Measurements from ENCODE around the gene CIB4.

DNA sequence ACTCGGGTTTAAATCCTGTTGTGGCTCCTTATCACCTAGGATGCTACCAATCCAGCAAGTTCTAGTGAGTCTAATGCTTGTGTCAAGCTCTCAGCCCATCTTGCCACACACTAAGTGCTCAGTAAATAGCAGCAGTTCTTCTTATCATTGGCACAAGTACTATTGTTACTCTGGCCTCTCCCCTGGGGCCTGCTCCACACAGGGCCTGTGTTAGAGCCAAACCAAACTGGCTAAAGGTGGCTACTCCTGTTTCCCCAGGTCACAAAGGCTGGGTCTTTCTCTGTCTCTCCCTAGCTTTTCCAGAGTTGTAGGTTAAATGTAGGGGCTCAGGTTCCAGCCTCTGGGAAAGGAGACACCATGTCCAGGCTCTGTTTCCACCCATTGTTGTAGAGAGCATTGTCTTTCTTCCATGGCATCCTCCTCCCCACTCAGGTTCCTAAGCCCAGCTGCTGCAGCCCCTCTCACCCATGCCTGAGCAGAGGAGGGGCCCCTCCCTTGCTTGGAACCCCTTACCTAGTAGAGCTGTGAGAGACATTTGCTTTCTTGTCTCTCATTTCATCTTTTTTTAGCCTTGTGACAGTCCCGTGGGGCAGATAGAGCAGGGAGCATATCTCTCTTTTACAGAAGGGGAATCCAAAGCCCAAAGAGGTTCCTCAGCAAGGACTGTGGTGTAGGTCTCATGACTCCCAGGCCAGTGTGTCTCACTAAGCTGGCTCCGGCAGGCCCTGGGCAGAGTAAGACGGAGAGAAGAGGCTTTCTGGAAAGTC lies 106.9 kb downstream of the CIB4 start:
- TF ChIP-seq POLR2A (IDR thresholded peaks at IDR 0.05; ENCODE audit: low read depth, low read length) (no peak), CEBPB (IDR thresholded peaks at IDR 0.05; ENCODE audit: low read depth, low read length) (no peak), RAD21 (IDR thresholded peaks at IDR 0.05; ENCODE audit: low read length) (no peak), SMC3 (IDR thresholded peaks at IDR 0.05; ENCODE audit: low read depth, low read length) (no peak), MAFK (IDR thresholded peaks at IDR 0.05; ENCODE audit: low read depth, low read length) (no peak), MAZ (IDR thresholded peaks at IDR 0.05; ENCODE audit: borderline replicate concordance, low read depth, low read length) (no peak)
- TF ChIP-seq, protein P1, sequence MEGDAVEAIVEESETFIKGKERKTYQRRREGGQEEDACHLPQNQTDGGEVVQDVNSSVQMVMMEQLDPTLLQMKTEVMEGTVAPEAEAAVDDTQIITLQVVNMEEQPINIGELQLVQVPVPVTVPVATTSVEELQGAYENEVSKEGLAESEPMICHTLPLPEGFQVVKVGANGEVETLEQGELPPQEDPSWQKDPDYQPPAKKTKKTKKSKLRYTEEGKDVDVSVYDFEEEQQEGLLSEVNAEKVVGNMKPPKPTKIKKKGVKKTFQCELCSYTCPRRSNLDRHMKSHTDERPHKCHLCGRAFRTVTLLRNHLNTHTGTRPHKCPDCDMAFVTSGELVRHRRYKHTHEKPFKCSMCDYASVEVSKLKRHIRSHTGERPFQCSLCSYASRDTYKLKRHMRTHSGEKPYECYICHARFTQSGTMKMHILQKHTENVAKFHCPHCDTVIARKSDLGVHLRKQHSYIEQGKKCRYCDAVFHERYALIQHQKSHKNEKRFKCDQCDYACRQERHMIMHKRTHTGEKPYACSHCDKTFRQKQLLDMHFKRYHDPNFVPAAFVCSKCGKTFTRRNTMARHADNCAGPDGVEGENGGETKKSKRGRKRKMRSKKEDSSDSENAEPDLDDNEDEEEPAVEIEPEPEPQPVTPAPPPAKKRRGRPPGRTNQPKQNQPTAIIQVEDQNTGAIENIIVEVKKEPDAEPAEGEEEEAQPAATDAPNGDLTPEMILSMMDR (conservative IDR thresholded peaks at IDR 0.05; ENCODE audit: low read depth, low read length): no peak
- TF ChIP-seq, protein P2, sequence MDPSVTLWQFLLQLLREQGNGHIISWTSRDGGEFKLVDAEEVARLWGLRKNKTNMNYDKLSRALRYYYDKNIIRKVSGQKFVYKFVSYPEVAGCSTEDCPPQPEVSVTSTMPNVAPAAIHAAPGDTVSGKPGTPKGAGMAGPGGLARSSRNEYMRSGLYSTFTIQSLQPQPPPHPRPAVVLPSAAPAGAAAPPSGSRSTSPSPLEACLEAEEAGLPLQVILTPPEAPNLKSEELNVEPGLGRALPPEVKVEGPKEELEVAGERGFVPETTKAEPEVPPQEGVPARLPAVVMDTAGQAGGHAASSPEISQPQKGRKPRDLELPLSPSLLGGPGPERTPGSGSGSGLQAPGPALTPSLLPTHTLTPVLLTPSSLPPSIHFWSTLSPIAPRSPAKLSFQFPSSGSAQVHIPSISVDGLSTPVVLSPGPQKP (IDR thresholded peaks at IDR 0.05; ENCODE audit: borderline replicate concordance, low read depth, low read length): no peak

Measured in IMR-90 (cell line).